ENCODE data around the gene PPARD.

- TF ChIP-seq CTCF (IDR thresholded peaks at IDR 0.05 in 8 of 11, conservative IDR thresholded peaks at IDR 0.05 in 3 of 11): no peak
- TF ChIP-seq POLR2A (IDR thresholded peaks at IDR 0.05): no peak
Observed at GRCh38 chr6:35319346-35320030, 22.9 kb upstream of the PPARD start.

All from spleen (tissue), 7 donors.